Osteoblast (primary cell): Measurements from ENCODE around the gene ARMC5. TPM values are rescaled to one million over a fixed set of nuclear protein-coding genes. Genes with fewer than 3 reads are reported as not detected.
A peak's percentile ranks its signal among the peaks of the same experiment; 100 is the strongest.

ENCODE experiments used
- DNase-seq: peaks from one replicate; pipeline ENCODE4 v3.0.0; 2011; ENCODE audit warnings: low spot score, mixed read lengths; ENCODE audit not compliant: insufficient read length; ENCODE audit errors: missing footprints
- H2AFZ ChIP-seq: 2 replicates; pipeline ENCODE4 v1.6.0; 2011; ENCODE audit warnings: mild to moderate bottlenecking, low read length
- H3K27ac ChIP-seq: 2 replicates; pipeline ENCODE4 v1.5.1; 2011; ENCODE audit warnings: mild to moderate bottlenecking, low read depth, low read length, moderate library complexity
- H3K27me3 ChIP-seq: 2 replicates; pipeline ENCODE4 v1.6.0; 2012; ENCODE audit warnings: mild to moderate bottlenecking, control low read depth, inconsistent platforms, low read length, moderate library complexity; ENCODE audit not compliant: insufficient read depth
- H3K36me3 ChIP-seq: 2 replicates; pipeline ENCODE4 v1.5.1; 2011; ENCODE audit warnings: mild to moderate bottlenecking, low read length, control low read depth, moderate library complexity; ENCODE audit not compliant: insufficient read depth
- H3K4me1 ChIP-seq: 2 replicates; pipeline ENCODE4 v1.5.1; 2011; ENCODE audit warnings: mild to moderate bottlenecking, low read length, control low read depth, moderate library complexity; ENCODE audit not compliant: insufficient read depth
- H3K4me2 ChIP-seq: 2 replicates; pipeline ENCODE4 v1.6.0; 2011; ENCODE audit warnings: mild to moderate bottlenecking, low read length; ENCODE audit not compliant: insufficient read depth
- H3K4me3 ChIP-seq: fragments of 200-600 bp; sonication (generic); 3 replicates; pipeline ENCODE4 v1.5.1; 2012; ENCODE audit warnings: mild to moderate bottlenecking, low read length, inconsistent platforms; ENCODE audit not compliant: insufficient read depth
- H3K79me2 ChIP-seq: 2 replicates; pipeline ENCODE4 v1.6.0; 2012; ENCODE audit warnings: mild to moderate bottlenecking, low read length, control low read depth, inconsistent platforms; ENCODE audit not compliant: insufficient read depth
- H3K9me3 ChIP-seq: 2 replicates; pipeline ENCODE4 v1.5.1; 2011; ENCODE audit warnings: low read depth, low read length, control low read depth
- H4K20me1 ChIP-seq: 2 replicates; pipeline ENCODE4 v1.6.0; 2012; ENCODE audit warnings: mild to moderate bottlenecking, low read length, control low read depth; ENCODE audit not compliant: insufficient read depth
- total RNA-seq: library from RNA; depleted of rRNA; stranded (reverse); fragments of >200 nt; gene quantifications from 2 replicates; pipeline ENCODE4 v1.2.3, GENCODE V29; 2012
- TF ChIP-seq, protein P1 (sequence below): IDR thresholded peaks from 2 replicates; pipeline ENCODE4 v1.5.1; 2011; ENCODE audit warnings: mild to moderate bottlenecking, low read depth, low read length, moderate library complexity; ENCODE audit errors: extremely low read depth

The ARMC5 gene
- total RNA-seq, 1 donor = 12.7 TPM

DNA sequence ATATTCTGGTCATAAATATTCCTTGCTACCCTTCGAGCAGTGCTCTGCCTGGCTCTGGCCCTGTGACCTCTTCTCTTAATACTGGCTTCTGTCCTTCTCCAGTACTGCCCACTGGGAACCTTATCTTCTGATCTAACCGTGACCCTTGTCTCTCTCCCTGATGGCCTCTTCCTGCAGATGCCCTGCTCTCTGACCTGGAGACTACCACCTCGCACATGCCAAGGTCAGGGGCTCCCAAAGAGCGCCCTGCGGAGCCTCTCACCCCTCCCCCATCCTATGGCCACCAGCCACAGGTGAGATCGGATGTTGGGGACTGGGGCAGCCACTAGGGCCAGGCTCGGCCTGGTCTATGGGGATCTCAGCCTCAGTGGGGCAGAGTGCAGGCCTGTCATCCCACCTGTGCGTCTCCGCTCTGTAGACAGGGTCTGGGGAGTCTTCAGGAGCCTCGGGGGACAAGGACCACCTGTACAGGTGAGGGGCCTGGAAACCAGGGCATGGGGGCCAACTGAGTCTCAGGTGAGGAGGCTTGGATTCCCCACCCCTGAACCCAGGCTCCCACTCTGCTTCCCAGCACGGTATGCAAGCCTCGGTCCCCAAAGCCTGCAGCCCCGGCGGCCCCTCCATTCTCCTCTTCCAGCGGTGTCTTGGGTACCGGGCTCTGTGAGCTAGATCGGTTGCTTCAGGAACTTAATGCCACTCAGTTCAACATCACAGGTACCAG is 14.1 kb downstream of the ARMC5 start:
- peak; percentile 78 for DNase-seq
- peaks cover 4% of the 10 kb centered on the region for H3K79me2 ChIP-seq
- no peaks in the 10 kb centered on the region for H3K27me3 ChIP-seq
- H3K36me3 ChIP-seq = peaks cover 38% of the 10 kb centered on the region
- peaks cover 41% of the 10 kb centered on the region for H4K20me1 ChIP-seq
- no peak overlapping the region for H2AFZ ChIP-seq
- peaks cover 28% of the 10 kb centered on the region for H3K4me1 ChIP-seq
- TF ChIP-seq, protein P1, sequence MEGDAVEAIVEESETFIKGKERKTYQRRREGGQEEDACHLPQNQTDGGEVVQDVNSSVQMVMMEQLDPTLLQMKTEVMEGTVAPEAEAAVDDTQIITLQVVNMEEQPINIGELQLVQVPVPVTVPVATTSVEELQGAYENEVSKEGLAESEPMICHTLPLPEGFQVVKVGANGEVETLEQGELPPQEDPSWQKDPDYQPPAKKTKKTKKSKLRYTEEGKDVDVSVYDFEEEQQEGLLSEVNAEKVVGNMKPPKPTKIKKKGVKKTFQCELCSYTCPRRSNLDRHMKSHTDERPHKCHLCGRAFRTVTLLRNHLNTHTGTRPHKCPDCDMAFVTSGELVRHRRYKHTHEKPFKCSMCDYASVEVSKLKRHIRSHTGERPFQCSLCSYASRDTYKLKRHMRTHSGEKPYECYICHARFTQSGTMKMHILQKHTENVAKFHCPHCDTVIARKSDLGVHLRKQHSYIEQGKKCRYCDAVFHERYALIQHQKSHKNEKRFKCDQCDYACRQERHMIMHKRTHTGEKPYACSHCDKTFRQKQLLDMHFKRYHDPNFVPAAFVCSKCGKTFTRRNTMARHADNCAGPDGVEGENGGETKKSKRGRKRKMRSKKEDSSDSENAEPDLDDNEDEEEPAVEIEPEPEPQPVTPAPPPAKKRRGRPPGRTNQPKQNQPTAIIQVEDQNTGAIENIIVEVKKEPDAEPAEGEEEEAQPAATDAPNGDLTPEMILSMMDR = no peak
- H3K4me2 ChIP-seq = peak overlapping the region; percentile 89
- peak overlapping the region; percentile 66 for H3K27ac ChIP-seq
- no peaks in the 10 kb centered on the region for H3K9me3 ChIP-seq
- H3K4me3 ChIP-seq = peak overlapping the region; percentile 84

DNA sequence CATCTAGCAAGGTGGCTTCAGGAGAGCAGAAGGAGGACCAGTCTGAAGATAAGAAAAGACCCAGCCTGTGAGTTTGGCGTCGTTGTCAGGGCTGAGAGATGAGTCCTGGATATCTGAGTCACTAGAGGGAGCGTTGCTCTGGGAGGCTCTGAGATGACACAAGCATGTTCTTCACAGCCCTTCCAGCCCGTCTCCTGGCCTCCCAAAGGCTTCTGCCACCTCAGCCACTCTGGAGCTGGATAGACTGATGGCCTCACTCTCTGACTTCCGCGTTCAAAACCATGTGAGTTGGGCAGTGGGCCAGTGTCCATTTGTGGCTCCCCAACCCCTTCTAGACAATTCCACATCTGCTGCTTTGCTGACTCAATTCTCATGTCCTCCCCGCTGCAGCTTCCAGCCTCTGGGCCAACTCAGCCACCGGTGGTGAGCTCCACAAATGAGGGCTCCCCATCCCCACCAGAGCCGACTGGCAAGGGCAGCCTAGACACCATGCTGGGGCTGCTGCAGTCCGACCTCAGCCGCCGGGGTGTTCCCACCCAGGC is 14.9 kb downstream of the ARMC5 start:
- TF ChIP-seq, protein P1 = peak; percentile 11
- H3K4me2 ChIP-seq = peak overlapping the region; percentile 89
- no peak overlapping the region for H2AFZ ChIP-seq
- no peaks in the 10 kb centered on the region for H3K27me3 ChIP-seq
- H3K4me3 ChIP-seq = no peak overlapping the region
- peaks cover 41% of the 10 kb centered on the region for H3K36me3 ChIP-seq
- H4K20me1 ChIP-seq = peaks cover 41% of the 10 kb centered on the region
- peaks cover 4% of the 10 kb centered on the region for H3K79me2 ChIP-seq
- peaks cover 28% of the 10 kb centered on the region for H3K4me1 ChIP-seq
- DNase-seq = peak; percentile 99
- H3K27ac ChIP-seq = peak overlapping the region; percentile 66
- H3K9me3 ChIP-seq = no peaks in the 10 kb centered on the region

DNA sequence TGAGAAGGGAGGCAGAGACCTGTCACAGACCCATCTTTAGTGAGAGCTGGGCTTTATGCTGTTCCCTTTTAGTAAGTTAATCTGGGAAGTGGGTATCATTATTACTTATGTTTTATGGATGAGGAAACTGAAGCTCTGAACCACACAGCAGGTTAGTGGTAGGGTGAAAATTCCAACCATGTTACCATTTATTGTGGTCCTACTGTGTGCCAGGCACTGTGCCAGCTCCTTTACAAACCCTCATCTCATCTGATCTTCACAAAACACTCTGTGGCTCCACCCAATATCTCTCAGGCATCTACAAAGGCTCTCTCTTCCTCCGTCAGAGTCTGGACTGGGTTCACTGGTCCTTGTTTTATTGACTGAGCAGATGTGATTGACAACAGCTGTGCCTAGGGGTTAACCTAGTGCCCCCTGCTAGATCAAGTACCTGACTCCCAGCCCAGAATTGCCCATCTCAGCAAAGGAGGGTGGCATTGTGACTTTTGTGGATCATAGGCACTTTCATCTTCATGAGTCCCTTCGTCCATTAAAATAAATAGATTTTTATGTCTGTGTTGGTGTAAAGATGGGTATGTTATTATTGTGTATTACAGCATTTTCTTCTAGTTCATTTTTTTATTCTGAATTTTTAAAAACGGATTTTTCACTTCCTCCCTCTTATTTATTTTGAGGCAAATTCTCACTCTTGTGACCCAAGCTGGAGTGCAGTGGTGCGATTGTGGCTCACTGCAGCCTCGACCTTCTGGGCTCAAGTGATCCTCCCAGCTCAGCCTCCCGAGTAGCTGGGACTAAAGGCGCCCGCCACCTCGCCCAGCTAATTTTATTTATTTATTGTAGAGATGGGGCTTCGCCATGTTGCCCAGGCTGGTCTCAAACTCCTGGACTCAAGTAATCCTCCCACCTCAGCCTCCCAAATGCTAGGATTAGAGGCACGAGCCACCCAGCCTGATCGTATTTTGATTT is 15.8 kb downstream of the ARMC5 start:
- peak overlapping the region; percentile 66 for H3K27ac ChIP-seq
- peaks cover 41% of the 10 kb centered on the region for H4K20me1 ChIP-seq

More for the DNA sequence above, 15.8 kb downstream of the ARMC5 start:
- H3K36me3 ChIP-seq = peaks cover 41% of the 10 kb centered on the region
- H3K9me3 ChIP-seq = no peaks in the 10 kb centered on the region
- peaks cover 28% of the 10 kb centered on the region for H3K4me1 ChIP-seq
- H3K27me3 ChIP-seq = no peaks in the 10 kb centered on the region
- peaks cover 4% of the 10 kb centered on the region for H3K79me2 ChIP-seq
- peak overlapping the region; percentile 89 for H3K4me2 ChIP-seq
- no peak overlapping the region for H2AFZ ChIP-seq
- DNase-seq = peak; percentile 85
- TF ChIP-seq, protein P1 = no peak
- H3K4me3 ChIP-seq = no peak overlapping the region
